Cardiac ventricle fibroblast (primary cell): ENCODE data around the gene USP10. TPM values are rescaled to one million over a fixed set of nuclear protein-coding genes. Genes with fewer than 3 reads are reported as not detected.

ENCODE experiments used
- total RNA-seq: library from RNA; depleted of rRNA; stranded (reverse); fragments of >200 nt; gene quantifications from 2 replicates; pipeline ENCODE4 v1.2.3, GENCODE V29; 2015

The USP10 gene, protein sequence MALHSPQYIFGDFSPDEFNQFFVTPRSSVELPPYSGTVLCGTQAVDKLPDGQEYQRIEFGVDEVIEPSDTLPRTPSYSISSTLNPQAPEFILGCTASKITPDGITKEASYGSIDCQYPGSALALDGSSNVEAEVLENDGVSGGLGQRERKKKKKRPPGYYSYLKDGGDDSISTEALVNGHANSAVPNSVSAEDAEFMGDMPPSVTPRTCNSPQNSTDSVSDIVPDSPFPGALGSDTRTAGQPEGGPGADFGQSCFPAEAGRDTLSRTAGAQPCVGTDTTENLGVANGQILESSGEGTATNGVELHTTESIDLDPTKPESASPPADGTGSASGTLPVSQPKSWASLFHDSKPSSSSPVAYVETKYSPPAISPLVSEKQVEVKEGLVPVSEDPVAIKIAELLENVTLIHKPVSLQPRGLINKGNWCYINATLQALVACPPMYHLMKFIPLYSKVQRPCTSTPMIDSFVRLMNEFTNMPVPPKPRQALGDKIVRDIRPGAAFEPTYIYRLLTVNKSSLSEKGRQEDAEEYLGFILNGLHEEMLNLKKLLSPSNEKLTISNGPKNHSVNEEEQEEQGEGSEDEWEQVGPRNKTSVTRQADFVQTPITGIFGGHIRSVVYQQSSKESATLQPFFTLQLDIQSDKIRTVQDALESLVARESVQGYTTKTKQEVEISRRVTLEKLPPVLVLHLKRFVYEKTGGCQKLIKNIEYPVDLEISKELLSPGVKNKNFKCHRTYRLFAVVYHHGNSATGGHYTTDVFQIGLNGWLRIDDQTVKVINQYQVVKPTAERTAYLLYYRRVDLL
- 34.4 and 38.8 TPM in 2 replicates for total RNA-seq

DNA sequence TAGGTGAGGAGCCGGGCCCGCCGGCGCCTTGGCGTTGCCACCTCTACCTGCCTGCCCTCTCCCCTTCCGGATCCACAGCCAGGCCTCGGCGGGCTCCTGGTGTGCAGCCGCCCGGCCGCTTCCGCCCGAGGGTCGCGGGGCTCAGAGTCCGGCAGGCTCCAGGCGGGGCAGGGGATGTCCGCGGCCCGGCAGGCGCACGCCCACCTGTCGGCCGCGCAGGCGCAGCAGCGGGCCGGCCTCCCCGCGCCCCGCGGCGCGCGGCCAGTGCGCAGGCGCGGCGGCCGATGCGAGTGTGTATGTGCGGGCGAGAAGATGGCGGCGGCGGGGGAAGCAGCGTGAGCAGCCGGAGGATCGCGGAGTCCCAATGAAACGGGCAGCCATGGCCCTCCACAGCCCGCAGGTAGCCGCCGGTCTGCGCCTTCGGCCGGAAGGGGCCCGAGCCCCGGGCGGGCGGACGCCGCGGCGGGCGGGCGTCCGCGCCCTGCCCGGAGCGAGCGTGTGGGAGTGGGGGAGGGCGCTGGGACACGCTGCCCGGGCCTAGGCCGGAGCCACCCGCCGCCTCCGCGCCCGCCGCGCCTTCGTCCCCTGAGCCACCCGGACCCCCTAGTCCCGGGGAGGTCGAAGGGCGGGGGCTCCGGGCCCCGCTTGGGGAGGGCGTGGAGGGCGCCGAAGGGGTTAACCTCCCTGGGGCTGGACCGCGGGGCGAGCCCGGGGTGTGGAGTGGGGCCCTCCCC is at the start of gene USP10:
Gene USP10, plus strand, starts transcription at position 289 of the 734 bp plus-strand sequence. Its CDS starts 91 bp downstream, at position 380.

DNA sequence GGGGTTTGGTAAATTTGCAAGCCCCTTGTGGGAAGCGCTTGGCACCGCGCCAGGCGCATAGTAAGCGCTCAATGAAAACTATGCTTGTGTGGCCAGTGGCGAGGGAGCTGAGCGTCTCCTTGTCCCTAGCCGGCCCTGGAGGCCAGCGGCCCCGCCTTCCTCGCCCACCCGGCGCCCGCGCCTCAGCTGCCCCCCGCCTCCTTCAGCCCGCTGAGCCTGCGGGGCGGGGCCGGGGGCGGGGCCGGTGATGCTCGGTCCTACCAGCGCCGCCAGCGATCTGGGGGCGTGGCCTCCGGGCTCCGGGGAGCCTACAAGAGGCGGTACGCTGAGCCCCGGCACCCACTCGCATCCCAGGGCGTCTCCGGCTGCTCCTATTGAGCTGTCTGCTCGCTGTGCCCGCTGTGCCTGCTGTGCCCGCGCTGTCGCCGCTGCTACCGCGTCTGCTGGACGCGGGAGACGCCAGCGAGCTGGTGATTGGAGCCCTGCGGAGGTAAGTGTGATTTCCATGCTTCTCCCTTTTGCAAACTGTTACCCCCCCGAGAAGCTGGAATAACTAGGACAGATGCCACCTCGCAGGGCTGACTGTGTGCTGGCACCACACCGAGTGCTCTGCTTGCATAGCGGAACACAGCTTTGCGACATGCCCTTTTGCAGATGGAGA is 120.0 kb downstream of the USP10 start, which contains the start of gene CRISPLD2:
Gene CRISPLD2, plus strand, starts transcription at position 342 of the 661 bp plus-strand sequence. CDS start 18,511 bp downstream, outside the sequence.

Other genes starting within 250 kb of the USP10 start
- 10.3 and 14.6 TPM in 2 replicates for gene MEAK7, start 195.3 kb upstream of the USP10 start, total RNA-seq
- 199 and 226 TPM in 2 replicates for gene COTL1, start 81.9 kb upstream of the USP10 start, total RNA-seq
- 37.9 and 42.3 TPM in 2 replicates for gene KLHL36, start 51.5 kb upstream of the USP10 start, total RNA-seq
- 5.8 and 10.7 TPM in 2 replicates for gene CRISPLD2, start 120.0 kb downstream of the USP10 start, total RNA-seq